ENCODE measurements around the gene ACTL7B.

Gene ACTL7B

GRCh38 chr9:108864446-108864845 lies 8.7 kb upstream of the ACTL7B start:
- ATAC-seq (ENCODE audit: low read depth): no peak
- Histone ChIP-seq H3K36me3 (ENCODE audit: low read depth) (peaks cover 17% of the 10 kb centered on the region), H3K27ac (ENCODE audit: poor library complexity, severe bottlenecking) (no peak overlapping the region), H3K4me1 (ENCODE audit: insufficient read depth, poor library complexity, severe bottlenecking) (peaks cover 27% of the 10 kb centered on the region), H3K27me3 (ENCODE audit: insufficient read depth, poor library complexity, severe bottlenecking) (no peaks in the 10 kb centered on the region), H3K9me3 (ENCODE audit: severe bottlenecking) (no peaks in the 10 kb centered on the region), H3K4me3 (ENCODE audit: severe bottlenecking) (no peak overlapping the region)
- DNase-seq (ENCODE audit: low spot score): no peak
- TF ChIP-seq CTCF (IDR thresholded peaks at IDR 0.05; ENCODE audit: poor library complexity, severe bottlenecking): no peak

- Histone ChIP-seq H3K27ac (ENCODE audit: poor library complexity, severe bottlenecking) (no peak overlapping the region), H3K36me3 (ENCODE audit: low read depth) (peaks cover 15% of the 10 kb centered on the region), H3K27me3 (ENCODE audit: insufficient read depth, poor library complexity, severe bottlenecking) (no peaks in the 10 kb centered on the region), H3K4me1 (ENCODE audit: insufficient read depth, poor library complexity, severe bottlenecking) (peaks cover 26% of the 10 kb centered on the region), H3K9me3 (ENCODE audit: severe bottlenecking) (no peaks in the 10 kb centered on the region), H3K4me3 (ENCODE audit: severe bottlenecking) (no peak overlapping the region)
- ATAC-seq (ENCODE audit: low read depth): no peak
- DNase-seq (ENCODE audit: low spot score): no peak
- TF ChIP-seq CTCF (IDR thresholded peaks at IDR 0.05; ENCODE audit: poor library complexity, severe bottlenecking): no peak
These were observed 8.1 kb upstream of the ACTL7B start for GRCh38 chr9:108863891-108864290.

GRCh38 chr9:108861997-108862396 lies 6.2 kb upstream of the ACTL7B start, which contains the start of gene ACTL7A:
ACTL7A (plus strand) TSS chr9:108862266; CDS start chr9:108862323, 57 bp downstream.
- TF ChIP-seq CTCF (IDR thresholded peaks at IDR 0.05; ENCODE audit: poor library complexity, severe bottlenecking): no peak
- Histone ChIP-seq H3K4me3 (ENCODE audit: severe bottlenecking) (no peak within 1 kb of the TSS), H3K4me1 (ENCODE audit: insufficient read depth, poor library complexity, severe bottlenecking) (peaks cover 19% of the 10 kb centered on the region), H3K36me3 (ENCODE audit: low read depth) (no peaks in the 10 kb centered on the region), H3K9me3 (ENCODE audit: severe bottlenecking) (no peaks in the 10 kb centered on the region), H3K27ac (ENCODE audit: poor library complexity, severe bottlenecking) (no peak within 1 kb of the TSS), H3K27me3 (ENCODE audit: insufficient read depth, poor library complexity, severe bottlenecking) (no peaks in the 10 kb centered on the region)
- no peak for ATAC-seq (ENCODE audit: low read depth)
- no peak for DNase-seq (ENCODE audit: low spot score)

GRCh38 chr9:108861464-108861863 lies 5.7 kb upstream of the ACTL7B start:
- Histone ChIP-seq H3K27me3 (ENCODE audit: insufficient read depth, poor library complexity, severe bottlenecking) (no peaks in the 10 kb centered on the region), H3K4me3 (ENCODE audit: severe bottlenecking) (no peak overlapping the region), H3K27ac (ENCODE audit: poor library complexity, severe bottlenecking) (no peak overlapping the region), H3K36me3 (ENCODE audit: low read depth) (no peaks in the 10 kb centered on the region), H3K9me3 (ENCODE audit: severe bottlenecking) (no peaks in the 10 kb centered on the region), H3K4me1 (ENCODE audit: insufficient read depth, poor library complexity, severe bottlenecking) (peaks cover 19% of the 10 kb centered on the region)
- ATAC-seq (ENCODE audit: low read depth) (no peak), DNase-seq (ENCODE audit: low spot score) (no peak)
- TF ChIP-seq CTCF (IDR thresholded peaks at IDR 0.05; ENCODE audit: poor library complexity, severe bottlenecking): no peak

- ATAC-seq (ENCODE audit: low read depth): no peak
- H3K27ac ChIP-seq (ENCODE audit: poor library complexity, severe bottlenecking): peak overlapping the region; percentile 43
- no peak overlapping the region for H3K4me3 ChIP-seq (ENCODE audit: severe bottlenecking)
- H3K27me3 ChIP-seq (ENCODE audit: insufficient read depth, poor library complexity, severe bottlenecking): no peaks in the 10 kb centered on the region
- no peaks in the 10 kb centered on the region for H3K9me3 ChIP-seq (ENCODE audit: severe bottlenecking)
- H3K4me1 ChIP-seq (ENCODE audit: insufficient read depth, poor library complexity, severe bottlenecking): peaks cover 19% of the 10 kb centered on the region
- DNase-seq (ENCODE audit: low spot score): no peak
- no peak for TF ChIP-seq CTCF (IDR thresholded peaks at IDR 0.05; ENCODE audit: poor library complexity, severe bottlenecking)
- no peaks in the 10 kb centered on the region for H3K36me3 ChIP-seq (ENCODE audit: low read depth)
These were observed 5.0 kb upstream of the ACTL7B start for GRCh38 chr9:108860764-108861163.

Data from RWPE2 (cell line).